IPS DF 6.9 (cell line): ENCODE data around the gene ZNF780B.
A peak's percentile ranks its signal among the peaks of the same experiment; 100 is the strongest.

Source experiments
- DNase-seq: peaks from one replicate; pipeline ENCODE4 v3.0.0-alpha.2; 2013; ENCODE audit warnings: low read depth, low spot score
- H3K27ac ChIP-seq: one replicate; pipeline ENCODE4 v1.5.1; 2013; ENCODE audit warnings: low read length, control low read depth
- H3K27me3 ChIP-seq: 2 replicates; pipeline ENCODE4 v1.6.1; 2013; ENCODE audit warnings: mild to moderate bottlenecking, low read length; ENCODE audit not compliant: control insufficient read depth, insufficient read depth
- H3K36me3 ChIP-seq: 2 replicates; pipeline ENCODE4 v1.6.1; 2013; ENCODE audit warnings: low read length; ENCODE audit not compliant: control insufficient read depth, insufficient read depth
- H3K4me1 ChIP-seq: 2 replicates; pipeline ENCODE4 v1.6.1; 2013; ENCODE audit warnings: low read length; ENCODE audit not compliant: control insufficient read depth, insufficient read depth
- H3K4me3 ChIP-seq: 2 replicates; pipeline ENCODE4 v1.5.1; 2013; ENCODE audit warnings: mild to moderate bottlenecking, low read length
- H3K9me3 ChIP-seq: 2 replicates; pipeline ENCODE4 v1.6.1; 2013; ENCODE audit warnings: low read length, inconsistent platforms; ENCODE audit not compliant: control insufficient read depth, insufficient read depth
- WGBS: extraction: QIAGEN DNeasy Blood & Tissue Kit; methylation state at CpG from one replicate; pipeline ENCODE4 v1.1.7; 2013; ENCODE audit warnings: mixed read lengths, missing lambda C conversion rate; ENCODE audit not compliant: insufficient read length, insufficient coverage; 5-methylcytosine and 5-hydroxymethylcytosine counted together

The ZNF780B gene

GRCh38 chr19:40084948-40085347 is 28.9 kb upstream of the ZNF780B start:
- H3K4me3 ChIP-seq = no peak overlapping the region
- no peak for DNase-seq
- no peaks in the 10 kb centered on the region for H3K9me3 ChIP-seq
- H3K27ac ChIP-seq = no peak overlapping the region
- no peaks in the 10 kb centered on the region; the same call in 1 of the 2 replicates for H3K36me3 ChIP-seq
- WGBS = no CpG with 5 or more reads among the region's 4 CpGs
- H3K27me3 ChIP-seq = no peaks in the 10 kb centered on the region
- H3K4me1 ChIP-seq = no peaks in the 10 kb centered on the region

GRCh38 chr19:40081411-40081810 is 25.4 kb upstream of the ZNF780B start:
- H3K36me3 ChIP-seq = peaks cover 3% of the 10 kb centered on the region; the same call in 1 of the 2 replicates
- no peak overlapping the region for H3K4me3 ChIP-seq
- no CpG with 5 or more reads among the region's 1 CpG for WGBS
- no peaks in the 10 kb centered on the region for H3K4me1 ChIP-seq
- H3K27me3 ChIP-seq = no peaks in the 10 kb centered on the region
- no peak overlapping the region for H3K27ac ChIP-seq
- peaks cover 2% of the 10 kb centered on the region; the same call in 1 of the 2 replicates for H3K9me3 ChIP-seq
- DNase-seq = no peak

DNA sequence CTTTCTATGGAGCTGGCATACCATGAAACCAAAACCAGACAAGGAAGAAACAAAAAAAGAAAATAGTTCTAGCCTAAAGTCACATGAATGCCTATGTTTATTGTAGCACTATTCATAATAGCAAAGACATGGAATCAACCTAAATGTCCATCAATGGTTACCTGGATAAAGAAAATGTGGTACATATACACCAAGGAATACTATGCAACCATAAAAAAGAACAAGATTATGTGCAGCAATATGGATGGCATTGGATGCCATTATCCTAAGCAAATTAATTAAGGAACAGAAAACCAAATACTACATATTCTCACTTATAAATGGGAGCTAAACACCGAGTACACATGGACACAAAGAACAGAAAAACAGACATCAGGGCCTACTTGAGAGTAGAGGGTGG is 24.3 kb upstream of the ZNF780B start:
- no peak overlapping the region for H3K27ac ChIP-seq
- peaks cover 2% of the 10 kb centered on the region for H3K9me3 ChIP-seq
- no CpG with 5 or more reads among the region's 1 CpG for WGBS
- H3K4me3 ChIP-seq = no peak overlapping the region
- H3K4me1 ChIP-seq = no peaks in the 10 kb centered on the region
- no peaks in the 10 kb centered on the region for H3K27me3 ChIP-seq
- peaks cover 6% of the 10 kb centered on the region; the same call in 1 of the 2 replicates for H3K36me3 ChIP-seq
- DNase-seq = no peak

GRCh38 chr19:40078377-40078776 is 22.3 kb upstream of the ZNF780B start:
- WGBS = no CpG with 5 or more reads among the region's 1 CpG
- Histone ChIP-seq H3K27ac (no peak overlapping the region), H3K36me3 (peaks cover 10% of the 10 kb centered on the region; the same call in 1 of the 2 replicates), H3K27me3 (no peaks in the 10 kb centered on the region), H3K4me1 (no peaks in the 10 kb centered on the region), H3K4me3 (no peak overlapping the region), H3K9me3 (peaks cover 4% of the 10 kb centered on the region)
- no peak for DNase-seq

GRCh38 chr19:40070058-40070457 is 14.0 kb upstream of the ZNF780B start:
- H3K4me1 ChIP-seq = no peaks in the 10 kb centered on the region
- no peak overlapping the region for H3K27ac ChIP-seq
- no peak overlapping the region for H3K4me3 ChIP-seq
- H3K9me3 ChIP-seq = peaks cover 2% of the 10 kb centered on the region
- DNase-seq = no peak
- H3K36me3 ChIP-seq = peaks cover 2% of the 10 kb centered on the region; the same call in 1 of the 2 replicates
- H3K27me3 ChIP-seq = no peaks in the 10 kb centered on the region
- no CpG with 5 or more reads among the region's 1 CpG for WGBS

DNA sequence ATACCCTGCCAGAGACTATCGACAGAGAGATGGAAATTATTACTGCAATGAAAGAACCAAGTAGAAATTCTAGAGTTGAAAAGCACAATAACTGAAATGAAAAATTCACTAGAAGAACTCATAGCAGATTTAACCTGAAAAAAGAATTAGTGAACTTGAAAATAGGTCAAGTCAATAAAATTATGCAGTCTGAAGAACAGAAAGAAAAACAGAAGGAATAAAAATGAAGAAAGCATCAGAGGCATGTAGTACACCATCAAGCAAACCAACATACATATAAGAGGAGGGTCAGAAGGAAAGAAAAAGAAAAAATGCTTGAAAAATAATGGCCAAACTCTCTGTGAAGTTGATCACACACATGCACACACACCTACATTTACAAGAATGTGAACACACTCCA is 3.6 kb upstream of the ZNF780B start:
- Histone ChIP-seq H3K4me1 (peaks cover 1% of the 10 kb centered on the region; the same call in 1 of the 2 replicates), H3K27me3 (no peaks in the 10 kb centered on the region), H3K36me3 (no peaks in the 10 kb centered on the region), H3K9me3 (no peaks in the 10 kb centered on the region; the same call in 1 of the 2 replicates), H3K27ac (no peak overlapping the region), H3K4me3 (no peak overlapping the region)
- no CpG with 5 or more reads among the region's 1 CpG for WGBS
- DNase-seq = no peak

GRCh38 chr19:40057166-40057565 is 1.1 kb upstream of the ZNF780B start:
- no peak for DNase-seq
- WGBS = no CpG with 5 or more reads among the region's 1 CpG
- no peaks in the 10 kb centered on the region for H3K36me3 ChIP-seq
- no peaks in the 10 kb centered on the region for H3K27me3 ChIP-seq
- no peaks in the 10 kb centered on the region for H3K9me3 ChIP-seq
- peaks cover 1% of the 10 kb centered on the region; the same call in 1 of the 2 replicates for H3K4me1 ChIP-seq
- no peak overlapping the region for H3K27ac ChIP-seq
- H3K4me3 ChIP-seq = no peak overlapping the region

GRCh38 chr19:40056505-40056904 is 474 bp upstream of the ZNF780B start:
- Histone ChIP-seq H3K27ac (no peak overlapping the region), H3K36me3 (no peaks in the 10 kb centered on the region), H3K9me3 (no peaks in the 10 kb centered on the region), H3K4me3 (peak overlapping the region; percentile 84; the same call in 1 of the 2 replicates), H3K4me1 (peaks cover 1% of the 10 kb centered on the region; the same call in 1 of the 2 replicates), H3K27me3 (no peaks in the 10 kb centered on the region)
- WGBS = no CpG with 5 or more reads among the region's 7 CpGs
- DNase-seq = no peak

DNA sequence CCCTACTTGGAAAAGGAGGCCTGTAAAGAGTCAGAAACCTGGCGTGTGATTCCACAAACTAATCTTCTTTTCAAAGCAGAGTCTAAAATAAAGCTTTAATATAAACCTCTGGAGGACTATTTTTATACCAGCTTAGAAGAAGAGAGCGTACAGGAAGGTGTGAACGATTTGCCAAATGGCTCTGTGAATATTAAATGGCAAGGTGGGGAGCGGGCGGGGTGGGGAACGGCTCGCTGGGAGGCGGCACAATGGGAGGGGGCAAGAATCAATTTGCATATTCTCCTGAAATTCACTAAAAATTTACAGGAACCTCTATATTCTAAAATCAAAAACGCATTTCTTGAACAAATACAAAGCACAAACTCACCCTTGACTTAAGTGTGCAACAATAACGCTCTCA is 982 bp downstream of the ZNF780B start:
- Histone ChIP-seq H3K9me3 (no peaks in the 10 kb centered on the region), H3K27me3 (no peaks in the 10 kb centered on the region), H3K36me3 (no peaks in the 10 kb centered on the region), H3K27ac (no peak overlapping the region), H3K4me3 (peak overlapping the region; percentile 84; the same call in 1 of the 2 replicates), H3K4me1 (peaks cover 1% of the 10 kb centered on the region; the same call in 1 of the 2 replicates)
- no peak for DNase-seq
- WGBS = no CpG with 5 or more reads among the region's 10 CpGs

- no CpG with 5 or more reads among the region's 9 CpGs for WGBS
- H3K4me3 ChIP-seq = no peak overlapping the region
- H3K27me3 ChIP-seq = no peaks in the 10 kb centered on the region
- no peaks in the 10 kb centered on the region for H3K9me3 ChIP-seq
- H3K27ac ChIP-seq = no peak overlapping the region
- DNase-seq = no peak
- no peaks in the 10 kb centered on the region for H3K36me3 ChIP-seq
- peaks cover 1% of the 10 kb centered on the region; the same call in 1 of the 2 replicates for H3K4me1 ChIP-seq
Observed at GRCh38 chr19:40054632-40055031, 1.4 kb downstream of the ZNF780B start.

GRCh38 chr19:40053491-40053890 is 2.5 kb downstream of the ZNF780B start:
- Histone ChIP-seq H3K36me3 (no peaks in the 10 kb centered on the region), H3K27ac (no peak overlapping the region), H3K4me3 (no peak overlapping the region), H3K9me3 (no peaks in the 10 kb centered on the region), H3K27me3 (no peaks in the 10 kb centered on the region), H3K4me1 (peaks cover 1% of the 10 kb centered on the region; the same call in 1 of the 2 replicates)
- DNase-seq = no peak
- no CpG with 5 or more reads among the region's 2 CpGs for WGBS
